Fibroblast of lung (primary cell): ENCODE measurements around the gene ZNF511.

Experiments used
- CTCF ChIP-seq, 2 donors: IDR thresholded peaks in 1 of 2; conservative IDR thresholded peaks in 1 of 2; 1 replicate in 1 of 2; 2 replicates in 1 of 2; pipeline ENCODE4 v1.5.1; 2011 to 2012; ENCODE audit warnings: low read length in 2 of 2, control low read depth in 1 of 2, inconsistent platforms in 1 of 2, low read depth in 1 of 2, mild to moderate bottlenecking in 1 of 2
- EZH2 ChIP-seq: IDR thresholded peaks from 2 replicates; pipeline ENCODE4 v1.5.1; 2012; ENCODE audit warnings: low read length, control low read depth, mild to moderate bottlenecking; ENCODE audit errors: missing control alignments

DNA sequence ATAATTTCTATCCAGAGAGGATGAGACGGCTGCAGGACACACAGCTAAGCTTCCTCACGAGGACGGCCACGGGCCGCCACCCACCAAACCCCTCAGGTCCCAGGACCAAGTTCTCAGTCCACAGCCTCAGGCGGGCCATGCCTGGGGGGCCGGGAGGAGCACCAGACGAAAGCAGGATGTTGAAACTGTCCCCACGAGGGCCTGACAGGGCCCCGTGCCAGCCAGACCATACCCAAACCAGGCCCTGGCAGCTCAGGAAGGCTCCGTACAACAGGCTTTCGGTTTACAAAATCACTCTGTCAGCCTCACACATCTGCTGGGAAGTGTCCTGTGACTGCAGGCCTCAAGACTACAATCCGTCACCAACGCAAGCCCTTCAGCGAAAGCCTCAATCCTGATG is 14.5 kb upstream of the ZNF511 start:
- no peak for TF ChIP-seq CTCF (conservative IDR thresholded peaks at IDR 0.05 in 1 of 2, IDR thresholded peaks at IDR 0.05 in 1 of 2; ENCODE audit: low read depth in 1 of 2, low read length in 2 of 2)
- no peak for TF ChIP-seq EZH2
